ENCODE measurements around the gene TSEN34.
A peak's percentile ranks its signal among the peaks of the same experiment; 100 is the strongest.

TSEN34 gene

DNA sequence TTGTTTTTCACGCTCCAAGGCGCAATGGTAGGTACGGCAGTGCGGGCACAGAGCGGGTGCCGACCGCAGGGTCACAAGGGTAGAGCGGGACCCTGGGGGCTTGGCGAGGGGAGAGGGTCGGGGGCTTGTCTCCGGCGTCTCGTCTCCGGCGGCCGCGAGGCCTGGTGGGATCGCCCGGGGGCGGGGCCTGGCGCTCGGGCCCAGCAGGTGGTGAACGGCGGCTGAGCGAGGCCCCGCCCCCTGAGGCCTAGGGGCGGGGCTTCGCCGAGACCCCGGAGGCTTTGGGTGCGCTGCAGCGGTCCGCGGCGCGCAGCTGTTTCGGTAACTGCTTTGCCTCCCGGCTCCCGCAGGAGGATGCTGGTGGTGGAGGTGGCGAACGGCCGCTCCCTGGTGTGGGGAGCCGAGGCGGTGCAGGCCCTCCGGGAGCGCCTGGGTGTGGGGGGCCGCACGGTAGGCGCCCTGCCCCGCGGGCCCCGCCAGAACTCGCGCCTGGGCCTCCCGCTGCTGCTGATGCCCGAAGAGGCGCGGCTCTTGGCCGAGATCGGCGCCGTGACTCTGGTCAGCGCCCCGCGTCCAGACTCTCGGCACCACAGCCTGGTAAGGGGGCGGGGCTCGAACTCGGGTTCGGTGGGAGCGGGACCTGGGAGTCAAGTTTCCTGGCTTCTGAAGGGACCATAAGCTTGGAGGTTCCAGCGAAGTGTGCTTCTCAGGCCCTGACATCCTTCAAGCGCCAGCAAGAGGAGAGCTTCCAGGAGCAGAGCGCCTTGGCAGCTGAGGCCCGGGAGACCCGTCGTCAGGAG, at the start of gene TSEN34:
TSS of gene TSEN34 (plus strand) at position 298 of the 800 bp plus-strand sequence. CDS start at position 355, 57 bp downstream.
- DNase-seq: peak; percentile 90

DNA sequence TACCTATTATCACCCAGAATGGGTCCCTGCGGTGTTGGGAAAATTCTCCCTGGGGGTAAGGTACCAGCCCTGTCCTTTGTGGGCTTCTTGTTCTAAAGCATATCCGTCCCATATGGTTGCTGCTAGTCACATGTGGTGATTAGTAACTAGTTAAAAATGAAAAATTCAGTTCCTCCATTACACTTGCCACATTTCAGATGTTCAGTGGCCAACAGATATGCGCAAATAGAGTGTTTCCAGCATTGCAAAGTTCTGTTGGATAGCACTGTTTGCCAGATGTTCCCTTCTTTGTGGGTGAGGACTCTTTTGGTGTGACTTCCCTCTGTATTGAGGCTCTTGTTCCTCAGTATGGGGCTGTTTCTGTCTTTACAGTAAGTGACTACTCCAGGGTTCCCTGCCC, 49.8 kb upstream of the TSEN34 start:
- DNase-seq: no peak

DNA sequence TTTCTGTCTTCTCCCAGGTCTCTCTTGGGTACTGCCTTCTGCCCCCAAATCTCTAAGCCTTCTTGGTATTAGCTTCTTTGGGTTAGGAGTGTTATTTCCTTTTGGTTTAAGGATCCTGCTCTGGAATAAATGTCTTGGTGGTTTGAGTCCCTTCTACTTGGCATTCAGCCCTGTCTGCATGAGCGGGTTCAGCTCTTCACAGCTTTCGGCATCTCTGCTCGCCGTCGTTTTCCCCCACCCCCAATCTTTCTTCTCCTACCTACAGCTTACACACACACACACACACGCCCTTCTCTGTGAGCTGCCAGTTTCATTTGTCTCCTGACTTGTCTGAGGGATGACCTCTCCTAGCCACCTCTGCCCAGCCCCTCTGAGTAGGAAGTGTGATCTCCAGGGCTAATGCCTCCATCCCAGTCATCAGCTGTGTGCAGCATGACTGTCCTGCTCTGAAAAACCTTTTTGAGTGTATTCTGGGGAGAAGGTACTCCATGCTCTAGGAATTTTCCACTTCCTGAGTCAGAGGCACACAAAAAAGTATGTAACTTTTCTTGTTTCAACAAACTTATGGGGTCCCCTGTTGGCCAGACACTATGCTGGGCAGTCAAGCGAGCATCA, 48.8 kb upstream of the TSEN34 start:
- no peak for DNase-seq

DNA sequence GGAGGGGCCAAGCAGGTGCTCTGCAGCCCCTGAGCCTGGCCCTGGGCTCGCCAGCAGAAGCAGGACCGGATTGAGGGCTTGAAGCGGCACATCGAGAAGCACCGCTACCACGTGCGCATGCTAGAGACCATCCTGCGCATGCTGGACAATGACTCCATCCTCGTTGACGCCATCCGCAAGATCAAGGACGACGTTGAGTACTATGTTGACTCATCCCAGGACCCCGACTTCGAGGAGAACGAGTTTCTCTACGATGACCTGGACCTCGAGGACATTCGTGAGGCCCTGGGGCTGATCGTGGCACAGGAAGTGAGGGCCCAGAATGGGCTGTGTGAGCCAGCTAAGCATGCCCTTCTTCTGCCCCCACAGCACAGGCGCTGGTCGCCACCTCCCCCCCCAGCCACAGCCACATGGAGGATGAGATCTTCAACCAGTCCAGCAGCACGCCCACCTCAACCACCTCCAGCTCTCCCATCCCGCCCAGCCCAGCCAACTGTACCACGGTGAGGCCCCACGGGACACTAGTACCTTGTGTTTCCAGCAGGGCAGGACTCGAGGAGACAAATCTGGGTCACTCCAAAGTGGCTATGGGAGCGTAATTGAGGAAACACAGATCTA, 45.5 kb upstream of the TSEN34 start:
- no peak for DNase-seq

DNA sequence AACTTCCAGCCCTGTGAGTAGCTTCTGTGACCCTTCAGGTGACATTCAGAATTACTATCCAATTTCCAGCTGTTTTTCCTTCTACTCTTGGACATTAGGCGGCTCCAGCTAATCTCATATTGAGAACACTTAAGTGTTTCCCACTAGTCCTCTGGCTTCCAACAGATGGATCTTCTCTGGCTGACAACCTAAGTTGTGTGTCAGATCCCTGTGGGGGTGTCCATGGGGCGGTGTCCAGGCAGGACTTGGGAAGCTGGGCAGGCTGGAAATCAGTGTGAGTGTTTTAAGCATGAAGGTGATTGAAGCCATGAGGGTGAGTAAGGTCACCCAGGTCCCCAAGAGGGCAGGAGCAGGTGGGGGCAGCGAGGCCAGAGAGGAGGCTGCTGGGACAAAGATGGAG, 43.4 kb upstream of the TSEN34 start:
- no peak for DNase-seq

DNA sequence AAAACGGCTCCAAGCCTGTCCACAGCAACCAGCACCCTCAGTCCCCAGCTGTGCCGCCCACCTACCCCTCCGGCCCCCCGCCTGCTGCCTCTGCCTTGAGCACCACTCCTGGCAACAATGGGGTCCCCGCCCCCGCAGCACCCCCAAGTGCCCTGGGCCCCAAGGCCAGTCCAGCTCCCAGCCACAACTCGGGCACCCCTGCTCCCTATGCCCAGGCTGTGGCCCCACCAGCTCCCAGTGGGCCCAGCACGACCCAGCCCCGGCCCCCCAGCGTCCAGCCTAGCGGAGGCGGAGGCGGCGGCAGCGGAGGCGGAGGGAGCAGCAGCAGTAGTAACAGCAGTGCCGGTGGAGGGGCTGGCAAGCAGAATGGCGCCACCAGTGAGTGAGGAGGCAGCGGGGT, 43.0 kb upstream of the TSEN34 start:
- no peak for DNase-seq

DNA sequence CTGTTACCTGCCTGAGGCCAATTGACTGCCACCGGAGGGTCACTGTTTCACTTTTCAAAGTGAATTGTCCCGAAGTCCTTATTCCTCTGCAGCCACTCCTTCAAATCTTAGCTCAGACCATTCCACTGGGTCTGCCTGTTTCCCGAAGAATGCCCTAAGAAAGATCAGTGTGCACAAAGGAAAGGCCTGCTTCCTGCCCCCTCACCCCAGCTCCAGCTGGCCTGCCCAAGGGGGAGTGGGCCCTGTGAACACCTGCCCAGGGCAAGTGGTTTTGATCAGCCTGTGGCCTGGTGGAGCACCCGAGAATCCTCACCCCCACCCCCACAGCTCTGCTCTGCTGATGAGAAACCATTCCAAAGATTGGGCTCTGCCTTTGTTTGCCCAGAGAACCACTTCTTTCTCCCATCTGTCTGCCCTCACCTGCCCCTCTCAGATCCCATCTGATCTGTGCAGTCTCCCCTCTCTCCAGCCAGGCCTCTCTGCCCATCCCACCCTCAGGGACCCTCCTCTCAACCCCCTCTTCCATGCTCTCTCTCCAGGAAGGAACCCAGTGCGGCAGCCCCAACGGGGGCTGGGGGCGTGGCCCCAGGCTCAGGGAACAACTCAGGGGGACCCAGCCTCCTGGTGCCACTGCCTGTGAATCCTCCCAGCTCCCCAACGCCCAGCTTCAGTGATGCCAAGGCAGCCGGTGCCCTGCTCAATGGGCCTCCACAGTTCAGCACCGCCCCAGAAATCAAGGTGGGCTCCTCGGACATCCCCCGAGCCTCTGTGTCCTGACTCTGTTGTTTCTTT, 41.9 kb upstream of the TSEN34 start:
- no peak for DNase-seq

DNA sequence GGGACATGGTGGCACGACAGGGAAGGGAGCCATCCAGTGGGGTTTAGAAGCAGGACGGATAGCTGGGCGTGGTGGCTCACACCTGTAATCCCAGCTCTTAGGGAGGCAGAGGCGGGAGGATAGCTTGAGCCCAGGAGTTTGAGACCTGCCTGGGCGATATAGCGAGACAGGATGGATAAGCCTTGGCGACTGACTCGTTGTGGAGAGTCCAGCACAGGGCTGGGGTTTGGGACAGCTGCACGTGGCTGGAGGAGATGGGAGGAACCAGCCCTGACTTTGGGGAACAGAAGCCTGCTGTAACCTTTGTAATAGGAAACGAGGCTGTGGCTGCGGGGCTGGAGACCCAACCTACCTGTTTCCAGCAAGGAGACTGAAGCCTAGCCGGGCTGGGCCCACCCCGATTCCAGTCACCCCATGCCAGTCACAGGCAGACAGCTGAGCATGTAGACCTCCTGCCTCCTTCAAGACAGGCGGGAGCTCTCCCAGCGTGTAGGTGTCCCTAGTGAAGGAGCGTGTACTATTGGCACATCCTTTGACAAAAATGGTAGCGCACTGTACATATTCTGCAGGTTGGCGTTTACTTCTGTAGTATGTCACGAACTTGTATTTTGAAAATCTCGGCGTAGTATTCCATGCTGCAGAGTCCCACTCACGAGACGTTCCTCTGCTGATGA, 39.6 kb upstream of the TSEN34 start:
- no peak for DNase-seq

DNA sequence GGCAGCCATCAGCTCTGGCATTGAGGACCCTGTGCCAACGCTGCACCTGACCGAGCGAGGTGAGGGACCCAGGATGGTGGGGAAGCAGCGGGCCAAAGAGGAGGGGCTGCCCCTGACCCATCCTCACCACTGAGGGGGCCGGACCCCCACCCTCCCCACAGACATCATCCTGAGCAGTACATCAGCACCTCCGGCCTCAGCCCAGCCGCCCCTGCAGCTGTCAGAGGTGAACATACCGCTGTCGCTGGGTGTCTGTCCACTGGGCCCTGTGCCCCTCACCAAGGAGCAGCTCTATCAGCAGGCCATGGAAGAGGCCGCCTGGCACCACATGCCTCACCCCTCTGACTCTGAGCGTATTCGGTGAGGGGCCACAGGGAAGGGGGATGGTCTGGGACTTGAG, 38.8 kb upstream of the TSEN34 start:
- DNase-seq: no peak

DNA sequence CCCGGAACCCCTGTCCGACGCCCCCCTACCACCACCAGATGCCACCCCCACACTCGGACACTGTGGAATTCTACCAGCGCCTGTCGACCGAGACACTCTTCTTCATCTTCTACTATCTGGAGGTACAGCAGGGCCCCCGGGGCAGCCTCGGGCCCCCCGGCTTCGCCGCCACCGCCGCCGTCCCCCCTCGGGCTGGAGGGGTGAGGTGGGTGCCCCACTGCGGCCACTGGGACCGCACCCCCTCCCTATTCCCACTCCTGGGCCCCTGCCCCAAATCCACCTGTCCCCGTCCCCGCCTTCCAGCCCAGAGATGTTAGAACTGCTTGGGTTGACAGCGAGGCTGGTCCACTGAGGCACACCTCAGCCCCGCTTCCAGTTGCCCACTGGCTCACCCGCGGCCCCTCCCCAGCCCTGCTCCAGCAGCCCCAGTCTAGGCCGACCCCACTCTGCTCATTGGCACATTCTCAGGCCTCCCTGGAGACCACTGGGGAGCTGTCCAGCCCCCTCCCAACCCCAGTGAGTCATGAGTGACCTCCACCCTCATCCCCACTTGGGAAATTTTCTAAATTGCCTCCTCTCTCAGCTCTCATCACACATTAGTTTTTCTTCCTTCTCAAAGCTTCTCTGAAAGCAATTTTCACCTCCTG, 38.1 kb upstream of the TSEN34 start:
- DNase-seq: no peak

DNA sequence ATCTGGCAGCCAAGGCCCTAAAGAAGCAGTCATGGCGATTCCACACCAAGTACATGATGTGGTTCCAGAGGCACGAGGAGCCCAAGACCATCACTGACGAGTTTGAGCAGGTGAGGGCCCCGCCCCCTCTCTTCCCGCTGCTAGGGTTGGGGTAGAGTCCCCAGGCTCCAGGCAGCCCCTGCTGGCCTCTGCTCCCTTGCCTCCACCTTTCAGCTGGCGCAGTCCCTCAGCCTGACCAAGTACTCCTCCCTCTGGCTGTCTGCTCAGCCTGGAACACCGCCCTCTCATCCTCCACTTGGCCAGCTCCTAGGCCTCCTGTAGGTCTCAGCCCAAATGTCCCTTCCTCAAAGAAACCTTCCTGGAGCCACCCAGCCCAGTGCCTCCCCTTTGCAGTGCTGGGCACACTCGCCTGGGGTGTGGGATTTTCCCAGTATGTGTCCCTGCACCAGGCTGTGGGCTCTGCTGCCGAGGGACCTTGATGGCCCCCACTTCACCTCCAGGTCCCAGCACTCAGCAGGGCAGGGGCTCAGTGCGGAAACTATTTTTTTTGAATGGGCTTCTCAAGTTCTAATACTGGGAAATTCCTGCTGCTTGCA, 37.3 kb upstream of the TSEN34 start:
- no peak for DNase-seq

DNA sequence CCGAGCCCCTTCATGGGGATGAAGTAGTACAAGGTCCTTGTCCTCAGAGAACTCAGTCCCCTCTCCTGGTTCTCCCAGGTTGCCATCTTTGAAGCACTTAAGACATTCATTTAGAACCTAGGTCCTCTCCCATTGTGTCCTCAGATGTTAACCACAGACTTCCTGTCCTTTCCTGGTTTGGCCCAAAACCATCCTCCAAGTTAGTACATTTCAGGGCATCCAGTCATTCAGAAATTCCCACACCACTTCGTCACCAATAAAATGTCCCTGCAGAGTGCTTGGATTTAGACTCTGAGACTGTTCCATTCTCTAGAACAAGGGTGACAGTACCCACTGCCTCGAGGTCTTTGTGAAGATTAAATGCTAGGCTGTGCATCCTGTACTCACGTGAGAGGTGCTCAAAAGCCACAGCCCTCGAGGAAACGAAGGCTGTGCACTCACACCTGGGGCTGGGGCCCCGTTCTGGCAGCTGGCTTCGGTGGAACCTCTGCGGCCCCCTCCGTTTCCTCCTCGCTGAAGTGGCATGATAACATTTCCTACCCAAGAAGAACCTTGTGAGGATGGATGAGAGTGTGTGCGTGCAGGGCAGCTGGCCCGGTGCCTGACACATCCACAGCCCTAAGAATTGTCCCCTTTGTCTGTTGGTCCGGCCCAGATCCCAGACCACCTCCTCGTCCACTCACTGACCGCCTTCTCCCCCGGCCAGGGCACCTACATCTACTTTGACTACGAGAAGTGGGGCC, 36.3 kb upstream of the TSEN34 start:
- peak; percentile 47 for DNase-seq

DNA sequence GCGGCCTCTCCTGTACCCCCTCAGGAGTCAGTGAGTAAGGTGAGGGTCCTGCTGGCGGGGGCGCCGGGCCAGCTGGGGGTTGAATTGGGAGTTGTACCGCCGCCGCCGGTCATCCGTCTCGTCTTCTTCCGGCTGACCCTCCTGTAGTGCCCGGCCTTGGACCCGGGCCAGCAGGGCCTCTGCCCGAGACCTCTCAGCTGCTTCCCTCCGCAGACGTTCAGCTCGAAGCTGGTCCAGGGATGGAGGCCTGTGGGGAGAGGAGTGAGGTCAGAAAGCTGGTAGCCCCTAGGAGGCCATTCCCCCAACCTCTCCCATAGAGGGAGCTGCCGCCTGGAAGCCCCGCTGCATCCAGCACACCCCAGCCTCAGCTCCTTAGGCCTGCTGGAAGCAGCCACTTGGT, 35.4 kb upstream of the TSEN34 start:
- DNase-seq: no peak

DNA sequence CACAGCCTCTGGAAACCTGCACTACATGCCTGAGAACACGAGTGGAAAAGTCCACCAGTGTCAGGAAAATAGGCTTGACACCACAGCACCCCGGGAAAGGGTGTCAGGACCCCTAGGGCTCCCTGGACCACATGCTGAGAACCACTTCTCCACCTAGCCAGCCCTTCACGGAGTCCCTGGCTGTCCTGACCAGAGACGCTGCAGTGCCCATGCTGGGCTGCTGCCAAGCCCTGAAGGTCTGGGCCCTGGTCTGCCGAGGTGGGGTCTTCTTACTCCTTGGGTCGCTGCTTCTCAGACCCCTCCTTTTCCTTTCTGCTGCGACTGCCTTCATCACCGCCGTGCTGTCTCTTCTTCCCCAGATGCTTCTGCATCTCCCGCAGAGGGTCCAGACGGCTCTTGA, 34.6 kb upstream of the TSEN34 start:
- DNase-seq: no peak

DNA sequence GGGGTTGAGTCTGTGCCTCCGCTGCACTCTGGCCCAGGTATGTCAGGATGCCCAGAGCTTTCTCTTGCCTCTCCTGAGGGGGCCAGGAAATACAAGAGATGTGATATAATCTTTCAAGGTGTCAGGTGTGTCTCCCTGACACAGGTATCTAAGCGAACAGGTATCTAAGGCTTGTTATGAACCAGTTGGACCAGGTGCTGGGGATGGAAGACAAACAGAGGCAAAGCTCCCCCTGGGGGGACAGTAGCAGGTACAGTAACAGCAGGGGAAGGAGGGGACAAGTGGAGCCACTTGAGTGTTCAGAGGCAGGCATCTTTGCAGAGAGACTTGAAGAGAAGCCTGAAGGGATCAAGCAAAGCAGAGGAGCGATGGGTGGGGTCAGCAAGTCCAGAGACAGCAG, 34.2 kb upstream of the TSEN34 start:
- DNase-seq: no peak

DNA sequence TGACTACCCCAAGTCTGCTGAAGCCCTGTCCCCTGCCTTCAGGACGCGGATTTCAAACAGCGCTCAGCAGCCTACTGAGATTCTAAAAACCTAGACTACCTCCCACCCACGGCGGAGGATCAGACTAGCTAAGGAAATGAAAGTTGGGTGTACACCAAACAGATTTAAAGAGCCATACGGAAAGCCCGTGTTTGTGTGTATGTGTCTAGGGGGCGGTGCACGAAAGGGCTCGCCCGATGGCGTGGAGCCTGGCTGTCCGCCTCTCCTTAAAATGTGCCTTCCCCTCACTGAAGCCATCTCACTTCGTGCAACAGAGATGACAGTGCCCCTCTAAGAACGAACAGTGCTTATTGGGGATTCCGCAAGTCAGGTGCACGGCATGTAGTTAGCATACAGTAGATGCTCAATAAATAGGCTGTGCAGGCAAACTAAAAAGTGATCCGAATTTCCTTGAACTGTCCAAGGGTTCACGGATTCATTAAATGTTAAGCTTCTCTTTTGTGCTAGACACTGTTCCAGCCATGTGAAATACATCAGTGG, 32.2 kb upstream of the TSEN34 start:
- DNase-seq: peak; percentile 33

DNA sequence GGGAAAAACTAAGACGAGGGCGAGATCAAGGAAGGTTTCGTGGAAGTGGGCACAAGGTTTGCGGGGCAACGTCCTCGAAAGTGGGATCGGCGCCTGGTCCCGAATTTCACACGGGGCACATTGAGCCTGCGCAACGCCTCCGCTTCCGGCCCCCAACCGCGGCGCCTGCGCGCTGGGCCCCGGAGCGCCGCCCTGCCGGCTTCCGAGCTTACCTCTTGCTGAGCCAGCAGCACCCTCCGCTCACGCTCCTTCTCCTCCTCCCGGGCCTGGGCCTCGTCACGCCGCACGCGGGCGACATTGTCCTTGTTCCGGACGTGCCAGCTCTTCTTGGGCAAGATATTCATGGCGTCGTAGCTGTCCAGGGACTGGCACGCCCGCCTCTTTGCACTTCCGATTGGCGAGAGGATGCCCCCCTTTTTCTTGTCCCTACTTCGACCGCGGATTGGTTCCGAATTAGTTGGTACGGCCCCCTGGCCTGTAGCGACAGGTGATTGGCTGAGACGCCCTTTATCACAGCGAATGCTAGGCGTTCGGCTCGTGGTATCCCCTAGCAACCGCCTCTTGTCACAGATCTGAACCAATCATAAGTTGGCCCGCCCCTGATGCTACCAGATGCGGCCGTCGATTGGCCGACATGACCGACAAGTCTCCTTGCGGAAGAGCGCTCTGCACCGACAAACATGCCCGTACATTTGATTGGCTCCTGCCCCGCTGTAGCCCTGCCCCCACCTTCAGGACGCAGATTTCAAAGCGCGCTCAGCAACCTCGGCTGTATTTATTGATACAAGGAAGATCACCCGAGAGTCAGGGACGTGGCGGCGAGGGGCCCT, 31.5 kb upstream of the TSEN34 start, which contains the start of gene LENG1:
TSS of gene LENG1 (minus strand) at position 370 of the 830 bp plus-strand sequence. CDS start at position 344, 26 bp downstream.
- peak; percentile 100 for DNase-seq

DNA sequence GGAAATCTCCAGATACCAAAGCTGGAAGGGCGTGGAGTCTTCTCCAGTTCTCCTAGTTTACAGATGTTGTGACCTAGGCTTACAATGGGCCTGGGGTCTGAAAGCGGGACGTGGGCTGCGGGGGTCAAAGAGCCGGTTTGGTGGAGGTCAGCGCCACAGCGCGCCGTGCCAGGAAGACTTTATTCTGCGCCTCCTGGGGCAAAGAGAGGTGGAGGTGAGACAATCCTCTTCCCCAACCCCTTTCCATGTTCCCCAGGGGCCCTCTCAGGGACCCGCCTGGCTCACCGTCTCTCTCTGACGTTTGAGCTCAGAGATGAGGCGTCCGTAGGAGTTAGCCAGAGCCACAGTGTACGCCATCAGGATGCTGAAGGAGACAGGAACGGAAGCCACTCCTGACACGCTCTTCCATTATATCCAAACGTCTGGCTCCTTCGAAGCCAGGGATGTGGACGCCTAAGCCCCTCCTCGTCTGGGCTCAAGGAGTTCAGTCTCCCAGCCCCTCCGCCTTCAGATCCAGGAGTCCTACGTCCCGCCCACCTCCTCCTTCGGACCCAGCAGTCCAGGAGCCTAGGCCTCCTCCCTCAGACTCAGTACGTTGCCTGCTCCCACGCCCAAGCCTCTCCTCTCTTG, 30.8 kb upstream of the TSEN34 start:
- DNase-seq: no peak

DNA sequence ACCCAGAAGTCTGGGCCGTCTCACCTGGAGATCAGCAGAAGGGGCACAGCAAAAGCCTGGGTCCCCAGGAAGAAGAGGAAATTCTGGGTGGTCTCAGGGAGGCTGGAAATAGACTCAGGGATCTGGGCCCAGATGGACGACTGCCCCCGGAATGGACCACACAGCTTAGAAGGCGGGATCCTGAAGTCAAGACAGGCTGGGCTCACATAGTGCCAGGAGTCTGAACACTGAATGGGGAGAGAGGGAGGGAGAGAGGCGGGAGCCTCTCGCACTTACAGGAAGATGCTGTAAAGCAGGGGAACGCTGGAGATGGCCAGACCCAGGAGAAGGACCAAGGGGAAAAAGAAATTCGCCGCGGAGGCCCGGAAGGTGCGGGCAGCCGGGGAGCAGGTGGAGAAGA, 30.3 kb upstream of the TSEN34 start:
- no peak for DNase-seq
